ENCODE results near the gene TRIM65.
A peak's percentile ranks its signal among the peaks of the same experiment; 100 is the strongest.

TRIM65 gene

DNA sequence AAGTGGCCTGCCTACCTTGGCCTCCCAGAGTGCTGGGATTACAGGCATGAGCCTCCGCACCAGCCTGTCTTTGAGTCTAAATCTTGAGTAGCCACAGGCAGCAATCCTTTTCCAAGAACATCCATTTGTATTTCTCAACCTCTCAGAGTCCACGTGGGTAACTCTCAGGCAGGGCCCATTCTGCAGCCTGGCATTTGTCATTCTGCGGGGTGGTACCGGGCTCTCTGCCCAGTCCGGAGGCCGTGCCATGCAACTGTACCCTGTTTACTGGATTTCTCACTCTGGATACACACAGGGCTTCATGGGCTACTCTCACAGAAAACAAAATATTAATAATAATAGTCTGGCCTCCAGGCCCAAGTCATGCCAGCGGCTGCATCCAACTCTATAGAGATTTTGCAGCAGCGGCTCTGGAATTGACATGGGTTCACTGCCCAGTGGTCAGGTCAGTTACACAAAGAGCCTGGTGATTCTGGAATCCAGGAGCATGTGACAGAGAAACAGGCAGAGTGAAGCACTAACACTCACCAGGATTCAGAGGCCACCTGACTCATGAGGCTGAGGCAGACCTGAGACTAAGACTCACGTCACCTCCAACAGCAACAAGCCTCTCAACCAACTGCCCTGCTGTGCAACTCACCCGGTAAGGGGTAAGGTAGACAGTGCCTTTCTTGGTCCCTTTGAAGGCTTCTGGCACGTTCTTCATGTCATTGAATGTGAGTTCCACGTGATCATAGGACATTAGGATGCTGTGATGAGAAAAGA lies 45.6 kb downstream of the TRIM65 start:
- no peak for DNase-seq

- no peak for DNase-seq
These were observed 47.0 kb downstream of the TRIM65 start for GRCh38 chr17:75849724-75850123.

DNA sequence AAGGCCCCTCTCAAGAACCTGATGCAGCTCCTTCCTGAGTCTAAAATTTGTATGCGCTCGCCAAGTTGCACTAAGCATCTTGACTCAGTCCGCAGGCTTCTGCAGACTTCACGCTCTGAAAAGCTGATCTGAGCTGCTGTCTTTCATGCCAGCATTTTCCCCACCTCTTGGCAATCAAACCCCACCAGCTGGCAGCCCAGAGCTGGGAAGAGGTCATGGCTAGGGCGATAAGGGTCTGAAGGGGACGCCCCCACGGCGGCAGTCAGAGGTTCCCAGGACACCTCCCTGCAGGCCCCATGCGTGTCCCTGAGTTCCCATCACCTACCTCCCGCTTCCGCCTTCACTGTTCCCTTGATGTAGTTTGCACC lies 47.5 kb downstream of the TRIM65 start:
- DNase-seq = no peak

GRCh38 chr17:75848523-75849278 lies 48.0 kb downstream of the TRIM65 start:
- DNase-seq = peak; percentile 72

- no peak for DNase-seq
These were observed 48.9 kb downstream of the TRIM65 start for GRCh38 chr17:75847614-75848522.

DNA sequence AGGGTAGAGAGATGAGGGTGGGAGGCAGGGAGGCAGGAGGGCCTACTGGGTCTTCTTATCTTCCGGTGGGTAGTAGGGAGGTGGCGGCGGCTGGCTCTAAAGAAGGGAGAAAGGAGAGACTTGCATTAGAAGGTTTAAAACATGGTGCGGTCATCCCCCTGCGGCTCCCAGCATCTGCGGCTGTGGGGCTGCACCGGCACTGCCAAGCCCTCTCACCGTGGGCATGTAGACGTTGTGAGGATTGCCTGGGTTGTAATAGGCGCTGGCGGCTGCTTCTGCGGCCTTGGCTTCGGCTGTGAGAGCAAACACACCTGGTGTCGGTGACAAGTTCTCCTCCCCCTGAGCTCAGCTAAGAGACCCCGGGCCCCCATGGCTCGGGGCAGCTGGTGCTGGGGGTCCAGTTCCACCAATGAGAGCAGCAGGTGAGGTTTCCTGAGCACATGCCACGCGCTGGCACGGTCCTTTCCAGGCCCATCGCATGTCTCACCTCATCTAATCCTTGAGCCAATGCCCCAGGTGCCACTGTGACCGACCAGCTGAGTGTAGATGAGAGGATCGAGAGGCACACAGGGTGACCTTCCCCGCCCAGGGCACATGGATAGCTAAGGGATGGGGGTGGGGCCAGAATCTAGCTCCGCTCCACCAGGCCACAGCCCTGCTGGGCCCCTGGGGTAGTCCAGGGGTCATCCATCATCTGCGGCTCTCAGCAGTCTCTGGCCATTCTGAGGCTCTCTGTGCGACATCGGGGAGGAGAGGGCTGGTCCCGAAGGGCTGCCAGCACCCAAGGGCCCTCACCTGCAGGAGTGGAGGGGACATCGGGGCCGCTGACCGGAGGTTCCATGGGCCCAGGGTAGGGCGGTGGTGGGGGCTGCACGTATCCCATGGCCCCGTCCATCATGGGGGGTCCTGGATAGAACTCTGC lies 49.8 kb downstream of the TRIM65 start:
- DNase-seq = no peak

DNA sequence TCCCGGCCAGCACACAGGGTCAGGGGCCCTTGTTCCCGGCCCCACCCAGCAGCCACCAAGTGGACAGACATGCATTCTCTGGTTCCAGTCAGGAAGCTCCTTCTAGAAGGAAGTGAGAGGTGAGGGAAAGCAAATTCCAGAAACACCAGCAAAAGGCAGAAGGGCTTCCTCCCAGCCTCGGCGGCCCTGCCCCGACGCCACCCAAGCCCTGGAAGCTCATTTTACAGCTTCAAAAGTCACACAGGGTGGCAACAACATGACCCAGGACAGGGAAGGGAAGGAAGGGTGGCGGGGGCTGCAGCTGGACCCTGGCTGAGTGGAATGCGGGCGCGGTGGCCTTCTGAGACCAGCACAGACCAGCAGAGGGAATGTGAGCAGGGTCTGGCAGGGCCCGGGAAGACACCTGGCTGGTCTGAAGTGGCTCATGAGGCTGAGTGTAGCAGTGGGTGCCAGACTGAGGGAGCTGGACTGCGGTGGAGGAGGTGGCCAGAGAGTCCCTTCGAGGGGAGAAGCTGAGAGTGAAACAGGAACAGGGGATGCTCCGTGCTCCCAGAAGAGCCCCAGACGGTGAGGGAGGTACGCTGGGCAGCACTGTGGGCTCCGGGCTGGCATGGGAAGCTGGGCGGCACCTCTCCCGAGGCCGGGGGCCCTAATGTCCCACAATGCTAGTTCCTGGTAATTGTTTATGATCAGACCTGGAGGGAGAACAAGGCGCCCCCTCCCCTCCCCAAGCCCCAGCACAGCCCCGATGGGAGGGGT lies 50.6 kb downstream of the TRIM65 start:
- no peak for DNase-seq

- peak; percentile 86 for DNase-seq
These were observed 51.6 kb downstream of the TRIM65 start for GRCh38 chr17:75845058-75845711.

GRCh38 chr17:75844530-75845057 lies 52.2 kb downstream of the TRIM65 start:
- DNase-seq = no peak

DNA sequence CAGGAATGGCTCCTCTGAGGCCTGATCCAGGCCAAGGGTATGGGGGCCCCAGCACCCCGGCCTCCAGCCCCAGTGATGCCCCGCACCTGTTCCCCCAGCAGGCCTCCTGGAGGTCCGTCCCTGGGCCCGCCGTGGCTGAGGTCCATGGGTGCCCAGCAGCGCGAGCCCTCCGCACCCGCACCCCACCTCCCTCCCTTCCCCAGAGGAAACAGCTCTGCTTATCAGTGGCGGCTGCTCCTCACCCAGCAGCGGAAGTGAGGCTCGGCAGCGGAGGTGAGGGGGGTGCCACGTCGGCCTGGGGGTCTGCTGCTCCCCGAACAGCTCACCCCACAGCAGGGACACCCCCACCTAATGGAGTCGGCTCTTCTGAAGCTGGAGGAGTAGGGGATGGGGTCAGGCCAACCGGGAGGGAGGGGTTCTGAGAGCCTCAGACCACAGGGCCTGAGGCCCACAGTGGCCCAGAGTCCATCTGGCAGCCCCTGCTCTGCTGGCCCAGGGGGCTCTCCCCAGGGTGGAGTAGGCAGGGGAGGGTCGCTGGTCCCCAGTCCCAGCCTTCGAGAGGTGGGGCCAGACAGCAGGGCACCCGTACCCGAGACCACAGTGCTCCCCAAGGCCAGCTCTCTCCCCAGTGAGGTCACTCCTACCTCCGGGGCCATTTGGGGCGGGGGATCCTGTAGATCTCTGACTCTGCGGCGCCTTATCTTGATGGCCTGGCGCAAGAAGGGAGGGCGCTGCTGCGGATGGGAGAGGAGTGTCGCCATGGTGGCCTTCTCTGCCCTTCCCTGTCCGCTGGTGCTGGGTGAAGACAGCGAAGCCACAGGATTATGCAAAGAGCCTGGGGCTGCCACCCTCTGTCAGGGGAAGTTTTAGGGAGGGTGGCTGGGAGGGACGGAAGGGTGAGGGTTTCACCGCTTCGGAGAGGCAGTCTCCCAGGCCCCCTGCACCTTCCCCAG lies 52.9 kb downstream of the TRIM65 start, which contains the start of gene UNC13D:
Gene UNC13D, minus strand, starts transcription at position 828 of the 953 bp plus-strand sequence. Its CDS starts 67 bp downstream, at position 761.
- no peak for DNase-seq

DNA sequence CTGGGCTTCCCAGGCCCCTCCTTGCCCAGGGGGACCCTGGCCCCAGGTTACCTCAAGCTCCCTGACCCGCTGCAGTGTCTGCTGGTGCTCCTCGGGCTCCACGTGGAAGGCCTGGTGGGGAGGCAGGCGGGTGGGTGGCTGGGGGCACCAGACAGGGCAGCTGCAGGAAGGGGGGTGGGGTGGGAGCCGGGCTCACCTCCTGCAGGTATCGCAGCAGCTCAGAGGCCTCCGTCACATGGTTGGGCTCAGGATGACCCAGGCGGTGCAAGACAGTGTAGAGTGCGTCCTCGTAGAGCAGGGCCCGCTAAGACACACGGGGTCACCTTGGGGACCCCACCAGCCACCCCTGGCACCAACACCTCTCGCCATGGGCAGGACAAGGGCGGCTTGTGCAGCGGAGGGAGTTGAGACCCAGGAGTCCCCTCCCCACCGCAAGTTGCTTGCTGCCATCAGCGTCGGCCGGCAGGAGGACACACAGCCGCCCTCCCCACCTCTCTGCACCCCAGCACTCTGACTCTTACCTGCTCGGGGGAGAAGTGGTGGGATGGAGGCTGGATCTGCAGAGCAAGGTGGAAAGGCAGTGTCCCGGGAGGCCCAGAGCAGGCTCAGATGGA lies 53.7 kb downstream of the TRIM65 start:
- no peak for DNase-seq

- DNase-seq = no peak
These were observed 54.3 kb downstream of the TRIM65 start for GRCh38 chr17:75842411-75842810.

GRCh38 chr17:75840799-75841164 lies 56.0 kb downstream of the TRIM65 start:
- no peak for DNase-seq

- no peak for DNase-seq
These were observed 56.6 kb downstream of the TRIM65 start for GRCh38 chr17:75839942-75840798.
